Ascending aorta (tissue), 2 donors: ENCODE data around the gene SIL1. TPM values are rescaled to one million over a fixed set of nuclear protein-coding genes. Genes with fewer than 3 reads are reported as not detected.
"Not testable (repeated sequence)": the region's sequence is repeated elsewhere in the genome, so short reads cannot be mapped to it uniquely, and the experiment has no call there.

Source experiments
- DNase-seq, 2 donors: peaks; one replicate each; pipeline ENCODE4 v3.0.0-alpha.2; 2019; ENCODE audit warnings: low spot score in 2 of 2
- H3K27ac ChIP-seq, 2 donors: fragments of 200-600 bp; sonication (generic); one replicate each; pipeline ENCODE4 v1.5.1; 2016 to 2017; ENCODE audit warnings: mild to moderate bottlenecking in 1 of 2
- H3K27me3 ChIP-seq: fragments of 200-600 bp; sonication (generic); one replicate; pipeline ENCODE4 v1.5.1; 2017
- H3K36me3 ChIP-seq, 2 donors: fragments of 200-600 bp; sonication (generic); one replicate each; pipeline ENCODE4 v1.5.1; 2016
- H3K4me1 ChIP-seq, 2 donors: fragments of 200-600 bp; sonication (generic); one replicate each; pipeline ENCODE4 v1.5.1; 2016 to 2017; ENCODE audit warnings: mild to moderate bottlenecking in 1 of 2
- H3K4me3 ChIP-seq, 2 donors: fragments of 200-600 bp; sonication (generic); one replicate each; pipeline ENCODE4 v1.5.1; 2016 to 2017; ENCODE audit warnings: mild to moderate bottlenecking in 1 of 2
- H3K9me3 ChIP-seq, 2 donors: fragments of 200-600 bp; sonication (generic); one replicate each; pipeline ENCODE4 v1.5.1; 2016
- intact Hi-C: fragments of 100-400 bp; cut with DNase I; formaldehyde crosslinking; loops from one replicate; pipeline ENCODE4 v1.15.1; 2023
- total RNA-seq: library from RNA; depleted of rRNA; stranded (reverse); fragments of >200 nt; gene quantifications from one replicate; pipeline ENCODE4 v1.1.0, GENCODE V29; 2016
- TF ChIP-seq, protein P1 (sequence below), 3 experiments: fragments of 200-600 bp in 2 of 3; fragments of 450-650 bp in 1 of 3; sonication (generic) in 2 of 3; IDR thresholded peaks; one replicate each; pipeline ENCODE4 v1.5.1; 2016 to 2019; ENCODE audit warnings: antibody characterized with exemption in 3 of 3, mild to moderate bottlenecking in 1 of 3, moderate library complexity in 1 of 3

Gene SIL1
- total RNA-seq, 1 donor from 2014 or later = 53.4 TPM

DNA sequence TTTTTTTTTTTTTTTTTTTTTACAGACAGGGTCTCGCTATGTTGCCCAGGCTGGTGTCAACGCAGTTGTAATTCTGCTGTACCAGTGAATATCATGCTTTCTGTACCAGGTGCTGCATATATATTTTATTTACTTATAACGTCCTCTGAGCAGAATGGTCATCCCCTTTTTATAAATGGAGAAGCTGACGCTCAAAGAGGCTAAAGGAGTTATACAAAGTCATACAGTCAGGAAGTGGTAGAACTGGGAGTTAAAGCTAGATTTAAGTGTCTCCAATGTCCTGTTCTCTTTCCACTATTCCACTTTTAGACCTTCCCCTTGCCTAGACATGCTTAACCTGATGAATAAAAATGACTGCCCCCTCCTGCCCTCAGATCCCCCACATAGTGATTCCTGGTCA lies 1.2 kb upstream of the SIL1 start:
- Histone ChIP-seq H3K27ac (peak overlapping the region; percentile 28 to 77), H3K9me3 (no peaks in the 10 kb centered on the region), H3K4me1 (peaks cover 0 to 9% of the 10 kb centered on the region in 2 donors), H3K36me3 (no peaks in the 10 kb centered on the region), H3K4me3 (no peak overlapping the region), H3K27me3 (no peaks in the 10 kb centered on the region)
- intact Hi-C loops = loop anchor here (2.0 to 10.0 kb wide), 5 partner anchors 61 to 657 kb away; partner anchors contain the start of genes CTNNA1, ETF1 and HSPA9
- TF ChIP-seq, protein P1, sequence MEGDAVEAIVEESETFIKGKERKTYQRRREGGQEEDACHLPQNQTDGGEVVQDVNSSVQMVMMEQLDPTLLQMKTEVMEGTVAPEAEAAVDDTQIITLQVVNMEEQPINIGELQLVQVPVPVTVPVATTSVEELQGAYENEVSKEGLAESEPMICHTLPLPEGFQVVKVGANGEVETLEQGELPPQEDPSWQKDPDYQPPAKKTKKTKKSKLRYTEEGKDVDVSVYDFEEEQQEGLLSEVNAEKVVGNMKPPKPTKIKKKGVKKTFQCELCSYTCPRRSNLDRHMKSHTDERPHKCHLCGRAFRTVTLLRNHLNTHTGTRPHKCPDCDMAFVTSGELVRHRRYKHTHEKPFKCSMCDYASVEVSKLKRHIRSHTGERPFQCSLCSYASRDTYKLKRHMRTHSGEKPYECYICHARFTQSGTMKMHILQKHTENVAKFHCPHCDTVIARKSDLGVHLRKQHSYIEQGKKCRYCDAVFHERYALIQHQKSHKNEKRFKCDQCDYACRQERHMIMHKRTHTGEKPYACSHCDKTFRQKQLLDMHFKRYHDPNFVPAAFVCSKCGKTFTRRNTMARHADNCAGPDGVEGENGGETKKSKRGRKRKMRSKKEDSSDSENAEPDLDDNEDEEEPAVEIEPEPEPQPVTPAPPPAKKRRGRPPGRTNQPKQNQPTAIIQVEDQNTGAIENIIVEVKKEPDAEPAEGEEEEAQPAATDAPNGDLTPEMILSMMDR (IDR thresholded peaks at IDR 0.05) = no peak
- no peak for DNase-seq

DNA sequence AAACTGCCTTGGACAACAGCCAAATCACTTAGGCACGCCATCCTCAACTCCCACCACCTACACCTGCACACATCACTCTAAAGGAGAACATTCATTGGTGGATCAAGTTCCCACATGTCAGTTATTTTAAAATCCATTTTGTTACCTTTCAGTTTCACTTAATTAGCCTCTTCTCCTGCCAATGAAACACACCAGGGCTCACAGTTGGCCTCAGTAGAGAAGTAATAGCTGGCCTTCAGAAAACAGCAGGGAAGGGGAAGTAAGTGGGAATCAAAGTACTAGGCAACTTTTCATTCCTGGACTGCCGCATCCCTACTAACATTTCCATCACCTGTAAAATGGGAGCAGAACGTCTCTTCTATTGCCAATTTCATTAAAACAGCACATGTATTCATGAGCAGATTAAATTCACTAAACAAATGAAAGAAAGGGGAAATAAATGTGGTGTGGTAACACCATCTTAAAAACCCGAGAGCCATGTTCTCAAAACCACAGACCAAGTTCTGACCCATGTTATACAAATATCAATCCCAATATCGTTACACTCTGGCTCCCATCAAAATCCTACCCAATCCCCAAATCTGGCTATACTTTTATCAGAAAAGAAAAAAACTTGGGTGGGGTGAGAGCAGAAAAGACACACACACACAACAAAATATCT lies 1.7 kb downstream of the SIL1 start:
- Histone ChIP-seq H3K27ac (peak overlapping the region in 1 of 2 donors; percentile 28), H3K4me3 (peak overlapping the region in 1 of 2 donors; percentile 79)
- intact Hi-C loops = loop anchor here (5.0 to 10.0 kb wide), 3 partner anchors 74 to 619 kb away; partner anchors contain the start of genes CTNNA1 and HSPA9

DNA sequence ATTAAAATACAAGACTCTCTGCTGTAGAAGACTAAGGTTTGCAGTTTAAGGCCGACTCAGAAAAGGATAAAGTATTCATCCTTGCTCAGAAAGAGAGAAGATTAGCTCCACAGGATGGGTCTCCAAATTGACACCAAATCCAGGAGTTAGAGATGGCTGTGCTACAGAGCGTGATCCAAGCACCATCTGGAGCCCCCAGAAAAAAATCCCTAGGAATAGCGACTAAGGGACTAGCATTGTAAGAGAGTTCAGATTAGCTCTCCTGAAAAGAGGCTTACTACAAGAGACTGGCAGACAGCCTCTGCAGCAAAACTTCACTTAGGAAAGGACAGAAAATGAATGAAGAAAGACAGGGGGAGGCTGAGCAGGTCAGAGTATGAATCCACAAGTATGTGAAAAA lies 3.7 kb downstream of the SIL1 start:
- Histone ChIP-seq H3K27me3 (no peaks in the 10 kb centered on the region), H3K9me3 (no peaks in the 10 kb centered on the region), H3K4me3 (no peak overlapping the region), H3K36me3 (no peaks in the 10 kb centered on the region), H3K27ac (no peak overlapping the region), H3K4me1 (peaks cover 6 to 19% of the 10 kb centered on the region in 2 donors)
- no peak for DNase-seq
- intact Hi-C loops = loop anchor here (10.0 kb wide), 1 partner anchor 440 kb away; the partner anchor contains the start of gene CTNNA1
- TF ChIP-seq, protein P1 (IDR thresholded peaks at IDR 0.05) = no peak

More for the DNA sequence above, 1.7 kb downstream of the SIL1 start:
- H3K9me3 ChIP-seq = no peaks in the 10 kb centered on the region
- no peaks in the 10 kb centered on the region for H3K36me3 ChIP-seq
- TF ChIP-seq, protein P1 (IDR thresholded peaks at IDR 0.05) = no peak
- H3K4me1 ChIP-seq = peaks cover 0 to 9% of the 10 kb centered on the region in 2 donors
- no peaks in the 10 kb centered on the region for H3K27me3 ChIP-seq
- no peak for DNase-seq

DNA sequence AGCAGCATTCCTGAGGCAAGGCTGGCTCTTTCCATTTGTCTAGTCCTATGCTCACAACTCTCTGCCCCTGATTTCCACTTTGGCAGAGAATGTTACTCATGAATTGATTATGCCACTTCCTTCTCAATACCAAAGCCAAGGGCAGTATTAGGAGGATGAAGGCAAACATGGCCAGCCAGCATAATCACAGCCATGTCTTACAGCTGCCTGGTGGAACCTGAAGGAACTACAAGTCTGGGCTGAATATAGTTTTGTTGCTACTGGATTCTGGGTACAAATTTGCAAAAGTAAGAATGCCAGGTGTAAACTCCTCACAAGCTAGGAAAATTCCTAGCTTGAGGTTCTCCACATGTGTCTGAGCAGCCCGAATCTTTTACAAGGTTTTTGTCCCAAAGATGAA lies 4.2 kb downstream of the SIL1 start:
- H3K4me1 ChIP-seq = peaks cover 7 to 20% of the 10 kb centered on the region in 2 donors
- TF ChIP-seq, protein P1 (IDR thresholded peaks at IDR 0.05) = peak in 1 of 3 experiments; percentile 22
- no peaks in the 10 kb centered on the region for H3K36me3 ChIP-seq
- DNase-seq = no peak
- intact Hi-C loops = loop anchor here (10.0 kb wide), 1 partner anchor 439 kb away; the partner anchor contains the start of gene CTNNA1
- no peak overlapping the region for H3K27ac ChIP-seq
- no peak overlapping the region for H3K4me3 ChIP-seq
- no peaks in the 10 kb centered on the region for H3K9me3 ChIP-seq
- no peaks in the 10 kb centered on the region for H3K27me3 ChIP-seq

DNA sequence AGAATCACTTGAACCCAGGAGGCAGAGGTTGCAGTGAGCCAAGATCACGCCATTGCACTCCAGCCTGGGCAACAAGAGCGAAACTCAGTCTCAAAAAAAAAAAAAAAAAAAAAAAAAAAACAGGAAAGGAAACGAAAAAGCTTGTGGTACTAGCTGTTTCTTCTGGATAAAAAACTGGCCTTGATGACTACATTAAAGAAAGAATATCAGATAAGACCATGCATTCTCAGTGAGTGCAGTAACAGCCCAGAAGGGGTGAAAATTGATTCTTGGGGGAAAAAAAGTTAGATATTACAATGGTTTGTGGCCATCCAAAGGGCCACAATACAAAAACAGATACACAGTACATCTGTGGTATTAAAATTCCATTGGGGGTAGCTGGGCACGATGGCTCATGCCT lies 5.3 kb downstream of the SIL1 start:
- not testable (repeated sequence) for H3K9me3 ChIP-seq, H3K4me3 ChIP-seq, H3K36me3 ChIP-seq, DNase-seq, H3K27me3 ChIP-seq
- H3K27ac ChIP-seq = peak overlapping the region in 1 of 2 donors; percentile 41
- intact Hi-C loops = loop anchor here (10.0 kb wide), 1 partner anchor 438 kb away; the partner anchor contains the start of gene CTNNA1
- peaks cover 7 to 22% of the 10 kb centered on the region in 2 donors for H3K4me1 ChIP-seq

DNA sequence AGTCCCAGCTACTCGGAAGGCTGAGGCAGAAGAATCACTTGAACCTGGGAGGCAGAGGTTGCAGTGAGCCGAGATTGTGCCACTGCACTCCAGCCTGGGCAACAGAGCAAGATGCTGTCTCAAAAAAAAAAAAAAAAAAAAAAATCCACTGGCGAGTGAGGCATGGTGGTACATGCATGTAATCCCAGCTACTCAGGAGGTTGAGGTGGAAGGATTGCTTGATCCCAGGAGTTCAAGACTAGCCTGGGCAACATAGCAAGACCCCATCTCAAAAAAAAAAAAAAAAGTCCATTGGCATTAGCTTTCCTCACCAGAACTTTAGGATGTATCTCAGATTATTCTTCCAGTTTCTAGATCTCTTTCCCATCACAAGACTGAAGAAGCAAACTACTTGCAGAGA lies 6.2 kb downstream of the SIL1 start:
- H3K9me3 ChIP-seq, DNase-seq, H3K27me3 ChIP-seq, H3K27ac ChIP-seq, H3K4me3 ChIP-seq, H3K36me3 ChIP-seq: not testable (repeated sequence)
- peaks cover 7 to 21% of the 10 kb centered on the region in 2 donors for H3K4me1 ChIP-seq
- intact Hi-C loops = loop anchor here (10.0 kb wide), 1 partner anchor 437 kb away; the partner anchor contains the start of gene CTNNA1
